Measurements from ENCODE around the gene GPR132. TPM values are rescaled to one million over a fixed set of nuclear protein-coding genes. Genes with fewer than 3 reads are reported as not detected.
"Not testable (repeated sequence)": the region's sequence is repeated elsewhere in the genome, so short reads cannot be mapped to it uniquely, and the experiment has no call there.

GPR132 gene, protein sequence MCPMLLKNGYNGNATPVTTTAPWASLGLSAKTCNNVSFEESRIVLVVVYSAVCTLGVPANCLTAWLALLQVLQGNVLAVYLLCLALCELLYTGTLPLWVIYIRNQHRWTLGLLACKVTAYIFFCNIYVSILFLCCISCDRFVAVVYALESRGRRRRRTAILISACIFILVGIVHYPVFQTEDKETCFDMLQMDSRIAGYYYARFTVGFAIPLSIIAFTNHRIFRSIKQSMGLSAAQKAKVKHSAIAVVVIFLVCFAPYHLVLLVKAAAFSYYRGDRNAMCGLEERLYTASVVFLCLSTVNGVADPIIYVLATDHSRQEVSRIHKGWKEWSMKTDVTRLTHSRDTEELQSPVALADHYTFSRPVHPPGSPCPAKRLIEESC
- total RNA-seq: 4.2 TPM
- 0.17 TPM for polyA plus RNA-seq (ENCODE audit: insufficient read depth, low read depth, low replicate concordance)
- long read RNA-seq, donor 1: 0 reads
- long read RNA-seq, donor 2: 0 reads
- long read RNA-seq, donor 3: 0 reads
- long read RNA-seq, donor 4: 0 reads
- long read RNA-seq, donor 5: 0 reads
- long read RNA-seq, donor 6: 0 reads
- long read RNA-seq, donor 7, partial matches to known transcripts: 0 of 20 reads
- long read RNA-seq, donor 7, other reads (novel, unspliced or antisense): 19 of 20 reads
- long read RNA-seq, donor 8: 0 reads
- long read RNA-seq, donor 9: 0 reads
- long read RNA-seq, donor 10: 0 reads

DNA sequence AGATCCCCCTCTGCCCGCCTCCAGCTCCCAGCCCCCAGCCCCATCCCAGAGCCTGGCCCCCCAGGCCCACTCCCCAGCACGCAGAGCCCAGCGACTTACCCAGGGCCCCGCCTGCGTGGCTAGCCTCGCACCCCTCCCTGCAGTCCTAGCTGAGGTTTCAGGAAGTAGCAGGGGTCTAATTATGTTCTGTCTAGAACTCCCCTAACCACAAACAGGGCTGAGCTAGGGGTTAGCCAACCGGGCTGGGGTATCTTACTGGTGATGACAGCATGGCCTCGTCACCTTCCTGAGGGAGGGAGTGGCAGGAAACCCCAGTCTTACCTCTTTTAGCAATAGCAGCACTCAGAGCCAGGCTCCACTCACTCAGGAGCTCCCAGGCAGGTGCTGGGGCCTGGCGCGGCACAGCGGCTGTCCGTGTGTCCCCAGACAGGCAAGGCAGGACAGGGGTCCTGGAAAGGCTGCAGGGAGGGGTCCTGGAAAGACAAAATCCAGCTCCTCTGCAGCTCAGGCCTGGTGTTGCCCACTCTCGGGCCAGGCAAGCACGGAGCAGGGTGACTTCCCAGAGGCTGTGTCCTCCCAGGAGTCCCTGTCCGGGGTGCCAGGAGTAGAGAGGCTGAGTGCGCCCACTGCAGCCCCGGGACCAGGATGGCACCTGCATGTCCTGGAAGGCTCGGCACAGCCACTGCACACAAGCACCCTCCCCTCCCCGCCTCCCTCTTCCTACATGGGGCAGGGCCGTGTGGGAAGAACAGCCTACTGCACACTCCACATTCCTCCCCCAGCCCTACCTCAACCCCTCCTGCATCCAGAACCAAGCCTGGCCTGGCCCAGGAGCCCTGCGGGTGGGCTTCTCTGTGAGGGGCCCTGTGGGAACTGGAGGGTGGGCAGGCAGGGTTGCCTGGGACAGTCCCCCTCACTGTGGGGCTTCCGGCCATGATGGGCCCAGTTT is at the start of gene GPR132:
Gene GPR132, minus strand, starts transcription at position 151 of the 949 bp plus-strand sequence. CDS start 10,010 bp downstream, outside the sequence.
- TF ChIP-seq, protein P1, sequence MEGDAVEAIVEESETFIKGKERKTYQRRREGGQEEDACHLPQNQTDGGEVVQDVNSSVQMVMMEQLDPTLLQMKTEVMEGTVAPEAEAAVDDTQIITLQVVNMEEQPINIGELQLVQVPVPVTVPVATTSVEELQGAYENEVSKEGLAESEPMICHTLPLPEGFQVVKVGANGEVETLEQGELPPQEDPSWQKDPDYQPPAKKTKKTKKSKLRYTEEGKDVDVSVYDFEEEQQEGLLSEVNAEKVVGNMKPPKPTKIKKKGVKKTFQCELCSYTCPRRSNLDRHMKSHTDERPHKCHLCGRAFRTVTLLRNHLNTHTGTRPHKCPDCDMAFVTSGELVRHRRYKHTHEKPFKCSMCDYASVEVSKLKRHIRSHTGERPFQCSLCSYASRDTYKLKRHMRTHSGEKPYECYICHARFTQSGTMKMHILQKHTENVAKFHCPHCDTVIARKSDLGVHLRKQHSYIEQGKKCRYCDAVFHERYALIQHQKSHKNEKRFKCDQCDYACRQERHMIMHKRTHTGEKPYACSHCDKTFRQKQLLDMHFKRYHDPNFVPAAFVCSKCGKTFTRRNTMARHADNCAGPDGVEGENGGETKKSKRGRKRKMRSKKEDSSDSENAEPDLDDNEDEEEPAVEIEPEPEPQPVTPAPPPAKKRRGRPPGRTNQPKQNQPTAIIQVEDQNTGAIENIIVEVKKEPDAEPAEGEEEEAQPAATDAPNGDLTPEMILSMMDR (IDR thresholded peaks at IDR 0.05; ENCODE audit: borderline replicate concordance, extremely low read depth, insufficient read depth): no peak
- Histone ChIP-seq H3K9me3 (ENCODE audit: control insufficient read depth in 2 of 3, insufficient read depth in 1 of 3, low read length in 3 of 3) (no peaks in the 10 kb centered on the region), H3K4me1 (ENCODE audit: control insufficient read depth in 2 of 3, insufficient read depth in 2 of 3, low read depth in 1 of 3, low read length in 3 of 3) (peaks cover 0 to 8% (median 0%) of the 10 kb centered on the region in 3 donors), H3K9ac (ENCODE audit: low read length in 3 of 3) (no peak within 1 kb of the TSS), H3K4me3 (ENCODE audit: low read length in 3 of 3) (no peak within 1 kb of the TSS), H3K27ac (ENCODE audit: low read depth in 2 of 2, low read length in 2 of 2) (no peak within 1 kb of the TSS), H3K27me3 (ENCODE audit: control insufficient read depth, insufficient read depth, low read length) (no peaks in the 10 kb centered on the region), H3K36me3 (ENCODE audit: control insufficient read depth in 2 of 3, insufficient read depth in 3 of 3, low read length in 3 of 3) (no peaks in the 10 kb centered on the region)
- FAIRE-seq: no peak
- intact Hi-C loops (cut with DNase I): no loop called here
- DNase-seq: peak in 2 of 5 donors; percentile 39 to 84

DNA sequence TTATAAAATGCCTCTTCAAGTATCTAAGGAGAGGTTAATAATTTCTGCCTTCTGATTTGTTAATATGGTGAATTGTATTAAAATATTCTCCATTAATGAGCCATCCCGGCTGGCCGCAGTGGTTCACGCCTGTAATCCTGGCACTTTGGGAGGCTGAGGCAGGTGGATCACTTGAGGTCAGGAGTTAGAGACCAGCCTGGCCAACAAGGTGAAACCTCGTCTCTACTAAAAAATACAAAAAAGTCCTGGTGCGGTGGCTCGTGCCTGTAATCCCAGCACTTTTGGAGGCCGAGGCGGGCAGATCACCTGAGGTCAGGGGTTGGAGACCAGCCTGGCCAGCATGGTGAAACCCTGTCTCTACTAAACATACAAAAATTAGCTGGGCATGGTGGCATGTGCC is 44.0 kb upstream of the GPR132 start:
- H3K36me3 ChIP-seq (ENCODE audit: control insufficient read depth in 2 of 3, insufficient read depth in 3 of 3, low read length in 3 of 3); H3K27ac ChIP-seq (ENCODE audit: low read depth in 2 of 2, low read length in 2 of 2); H3K9ac ChIP-seq (ENCODE audit: low read length in 3 of 3); H3K4me1 ChIP-seq (ENCODE audit: control insufficient read depth in 2 of 3, insufficient read depth in 2 of 3, low read depth in 1 of 3, low read length in 3 of 3); intact Hi-C loops (cut with DNase I); DNase-seq; H3K4me3 ChIP-seq (ENCODE audit: low read length in 3 of 3); H3K9me3 ChIP-seq (ENCODE audit: control insufficient read depth in 2 of 3, insufficient read depth in 1 of 3, low read length in 3 of 3); H3K27me3 ChIP-seq (ENCODE audit: control insufficient read depth, insufficient read depth, low read length); FAIRE-seq: not testable (repeated sequence)

DNA sequence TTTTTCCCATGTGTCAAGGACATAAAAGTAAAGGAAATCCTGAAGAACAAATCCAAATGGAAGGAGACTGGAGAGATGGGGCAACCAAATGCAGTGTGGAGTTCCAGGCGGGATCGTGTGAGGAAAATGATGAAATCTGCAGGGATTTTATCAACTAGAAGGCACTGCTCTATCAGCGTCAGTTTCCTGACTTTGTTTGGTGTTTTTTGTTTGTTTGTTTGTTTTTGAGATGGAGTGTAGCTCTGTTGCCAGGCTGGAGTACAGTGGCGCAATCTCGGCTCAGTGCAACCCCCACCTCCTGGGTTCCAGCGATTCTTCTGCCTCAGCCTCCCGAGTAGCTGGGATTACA is 43.3 kb upstream of the GPR132 start:
- H3K27me3 ChIP-seq (ENCODE audit: control insufficient read depth, insufficient read depth, low read length): no peaks in the 10 kb centered on the region
- no peaks in the 10 kb centered on the region for H3K9me3 ChIP-seq (ENCODE audit: control insufficient read depth in 2 of 3, insufficient read depth in 1 of 3, low read length in 3 of 3)
- DNase-seq: no peak
- intact Hi-C loops (cut with DNase I): no loop called here
- H3K9ac ChIP-seq (ENCODE audit: low read length in 3 of 3): no peak overlapping the region
- TF ChIP-seq, protein P1 (IDR thresholded peaks at IDR 0.05; ENCODE audit: borderline replicate concordance, extremely low read depth, insufficient read depth): no peak
- H3K27ac ChIP-seq (ENCODE audit: low read depth in 2 of 2, low read length in 2 of 2): no peak overlapping the region
- no peak overlapping the region for H3K4me3 ChIP-seq (ENCODE audit: low read length in 3 of 3)
- H3K4me1 ChIP-seq (ENCODE audit: control insufficient read depth in 2 of 3, insufficient read depth in 2 of 3, low read depth in 1 of 3, low read length in 3 of 3): no peaks in the 10 kb centered on the region
- no peaks in the 10 kb centered on the region for H3K36me3 ChIP-seq (ENCODE audit: control insufficient read depth in 2 of 3, insufficient read depth in 3 of 3, low read length in 3 of 3)
- FAIRE-seq: no peak
